SK-N-SH (cell line): Measurements from ENCODE around the gene FYB1. TPM values are rescaled to one million over a fixed set of nuclear protein-coding genes. Genes with fewer than 3 reads are reported as not detected.

Experiments used
- CTCF ChIA-PET: fragments of 300-600, 350-600 bp; formaldehyde crosslinking; extraction: SDS; loops from one replicate; lab custom pipeline; 2021; lab: Yijun Ruan, JAX
- POLR2A ChIA-PET: fragments of 350-600 bp; sonication (Branson Sonifier 250); formaldehyde crosslinking; extraction: SDS; loops from one replicate; lab custom pipeline; 2020; ENCODE audit warnings: antibody characterized with exemption, inconsistent platforms; lab: Yijun Ruan, JAX
- DNase-seq: peaks from one replicate; pipeline ENCODE4 v3.0.0; 2012
- H2AFZ ChIP-seq: fragments of 200-600 bp; sonication (generic); 2 replicates; pipeline ENCODE4 v1.8.1; 2016; ENCODE audit warnings: antibody characterized with exemption, mild to moderate bottlenecking, low read depth
- H3F3A ChIP-seq: fragments of 200-600 bp; sonication (generic); replicated peaks from 2 replicates; pipeline ENCODE3; 2016; ENCODE audit warnings: antibody characterized with exemption, mild to moderate bottlenecking; ENCODE audit not compliant: insufficient read depth
- H3K27ac ChIP-seq, 2 experiments: fragments of 200-500 bp in 1 of 2; fragments of 200-600 bp in 1 of 2; sonication (Bioruptor generic) in 1 of 2; sonication (generic), shearing (Covaris generic) in 1 of 2; 2 replicates each; pipeline versions ENCODE4 v1.5.1 to v1.6.1; 2014 to 2016; ENCODE audit warnings: low read depth in 2 of 2, inconsistent platforms in 1 of 2, low read length in 1 of 2, mild to moderate bottlenecking in 1 of 2, mixed read lengths in 1 of 2
- H3K27me3 ChIP-seq: fragments of 200-600 bp; sonication (generic), shearing (Covaris generic); 2 replicates; pipeline ENCODE4 v1.6.1; 2016; ENCODE audit warnings: mixed run types; ENCODE audit not compliant: insufficient read depth
- H3K36me3 ChIP-seq, 2 experiments: fragments of 200-500 bp in 1 of 2; fragments of 200-600 bp in 1 of 2; sonication (Bioruptor generic) in 1 of 2; sonication (generic) in 1 of 2; replicated peaks in 1 of 2; 2 replicates each; pipeline versions ENCODE3 to v1.5.1; 2014 to 2016; ENCODE audit warnings: low read length in 1 of 2, mild to moderate bottlenecking in 1 of 2; ENCODE audit not compliant: insufficient read depth in 2 of 2, control insufficient read depth in 1 of 2
- H3K4me1 ChIP-seq, 2 experiments: fragments of 200-500 bp in 1 of 2; fragments of 200-600 bp in 1 of 2; sonication (Bioruptor generic) in 1 of 2; sonication (generic), shearing (Covaris generic) in 1 of 2; 2 replicates each; pipeline versions ENCODE4 v1.5.1 to v1.6.1; 2014 to 2016; ENCODE audit warnings: low read depth in 1 of 2, low read length in 1 of 2, mixed run types in 1 of 2; ENCODE audit not compliant: insufficient read depth in 2 of 2, control insufficient read depth in 1 of 2
- H3K4me2 ChIP-seq: fragments of 200-600 bp; sonication (generic), shearing (Covaris generic); 2 replicates; pipeline ENCODE4 v1.6.1; 2017; ENCODE audit warnings: mixed run types
- H3K4me3 ChIP-seq, 2 experiments: fragments of 200-500 bp in 1 of 2; fragments of 200-600 bp in 1 of 2; sonication (Bioruptor generic) in 1 of 2; sonication (generic), shearing (Covaris generic) in 1 of 2; 2 replicates each; pipeline versions ENCODE4 v1.5.1 to v1.8.1; 2014 to 2016; ENCODE audit warnings: low read depth in 2 of 2, inconsistent platforms in 1 of 2, low read length in 1 of 2, mild to moderate bottlenecking in 1 of 2, mixed read lengths in 1 of 2, moderate library complexity in 1 of 2
- H3K79me2 ChIP-seq: fragments of 200-600 bp; sonication (generic); 2 replicates; pipeline ENCODE4 v1.8.1; 2017; ENCODE audit warnings: mild to moderate bottlenecking; ENCODE audit not compliant: insufficient read depth
- H3K9ac ChIP-seq: fragments of 200-600 bp; sonication (generic); 2 replicates; pipeline ENCODE4 v1.6.1; 2017; ENCODE audit warnings: mixed run types
- H3K9me2 ChIP-seq: fragments of 200-600 bp; sonication (generic); 2 replicates; pipeline ENCODE4 v1.6.1; 2017; ENCODE audit warnings: mixed run types
- H3K9me3 ChIP-seq: fragments of 200-600 bp; sonication (generic); 2 replicates; pipeline ENCODE4 v1.6.1; 2017; ENCODE audit warnings: mixed run types, mild to moderate bottlenecking, moderate library complexity
- H4K20me1 ChIP-seq: fragments of 200-600 bp; sonication (generic); 2 replicates; pipeline ENCODE4 v1.6.1; 2017; ENCODE audit warnings: mild to moderate bottlenecking, mixed run types; ENCODE audit not compliant: insufficient read depth
- CTCF ChIP-seq: fragments of 200-600 bp; sonication (generic); IDR thresholded peaks from 2 replicates; pipeline ENCODE4 v1.6.1; 2017; ENCODE audit warnings: antibody characterized with exemption, mild to moderate bottlenecking, moderate library complexity
- ELF1 ChIP-seq: IDR thresholded peaks from 2 replicates; pipeline ENCODE4 v1.4.0; 2012
- EZH2phosphoT487 ChIP-seq: fragments of 200-600 bp; sonication (generic); IDR thresholded peaks from 2 replicates; pipeline ENCODE4 v1.6.1; 2017; ENCODE audit warnings: low read depth, mixed run types, mild to moderate bottlenecking, antibody characterized with exemption, moderate library complexity, borderline replicate concordance
- FOSL2 ChIP-seq: IDR thresholded peaks from 2 replicates; pipeline ENCODE4 v1.4.0; 2012; ENCODE audit warnings: low read depth, mild to moderate bottlenecking, moderate library complexity, borderline replicate concordance
- FOXM1 ChIP-seq: IDR thresholded peaks from 2 replicates; pipeline ENCODE4 v1.4.0; 2012; ENCODE audit warnings: low read depth, mild to moderate bottlenecking
- GATA2 ChIP-seq: sonication (generic); formaldehyde crosslinking; IDR thresholded peaks from 2 replicates; pipeline ENCODE4 v1.5.0; 2020; ENCODE audit warnings: mild to moderate bottlenecking, missing genetic modification reagents
- IRF3 ChIP-seq: fragments of 150-350 bp; IDR thresholded peaks from 2 replicates; pipeline ENCODE4 v1.6.1; 2016; ENCODE audit warnings: mild to moderate bottlenecking, low read depth, low read length
- JUND ChIP-seq: IDR thresholded peaks from 2 replicates; pipeline ENCODE4 v1.4.0; 2012
- NFIC ChIP-seq: IDR thresholded peaks from 2 replicates; pipeline ENCODE4 v1.4.0; 2012; ENCODE audit warnings: borderline replicate concordance
- REST ChIP-seq: IDR thresholded peaks from 2 replicates; pipeline ENCODE4 v1.6.1; 2012; ENCODE audit warnings: mild to moderate bottlenecking, low read depth, low read length, moderate library complexity
- TAF1 ChIP-seq: IDR thresholded peaks from 2 replicates; pipeline ENCODE4 v1.6.1; 2012; ENCODE audit warnings: low read depth, mild to moderate bottlenecking, low read length, moderate library complexity, borderline replicate concordance
- TCF12 ChIP-seq: IDR thresholded peaks from 2 replicates; pipeline ENCODE4 v1.4.0; 2012
- USF1 ChIP-seq: IDR thresholded peaks from 2 replicates; pipeline ENCODE4 v1.4.0; 2012; ENCODE audit warnings: low read depth, borderline replicate concordance
- USF2 ChIP-seq: fragments of 150-350 bp; IDR thresholded peaks from 2 replicates; pipeline ENCODE4 v1.6.1; 2017; ENCODE audit warnings: antibody characterized with exemption, low read length, low read depth, borderline replicate concordance
- WGBS: methylation state at CpG from one replicate; pipeline ENCODE4 v1.1.6; 2017; ENCODE audit warnings: low lambda C conversion rate; 5-methylcytosine and 5-hydroxymethylcytosine counted together
- polyA plus RNA-seq, 3 experiments: library from polyadenylated mRNA; depleted of rRNA; stranded (reverse); fragments of >200 nt; gene quantifications; 2 replicates each; pipeline ENCODE4 v1.2.3, GENCODE V29; 2012

FYB1 gene
- polyA plus RNA-seq, 1 of the 3 experiments (the other 2 are of a cell fraction) = not detected

- TF ChIP-seq USF1 = no peak
- no peak for TF ChIP-seq GATA2 (CRISPR knock-in tag)
- no peak for TF ChIP-seq EZH2phosphoT487
- TF ChIP-seq REST = no peak
- TF ChIP-seq TCF12 = no peak
- no peak for TF ChIP-seq TAF1
- TF ChIP-seq FOSL2 = no peak
- no peak for TF ChIP-seq CTCF
- TF ChIP-seq ELF1 = no peak
- no peak for TF ChIP-seq NFIC
- no peak for TF ChIP-seq JUND
- TF ChIP-seq FOXM1 = no peak
- TF ChIP-seq USF2 = no peak
- TF ChIP-seq IRF3 = no peak
- no peaks in the 10 kb centered on the region for H3K36me3 ChIP-seq
- H3K9ac ChIP-seq = no peak overlapping the region
- CTCF ChIA-PET = interaction anchor here (2.1 kb wide), 1 partner anchor 8 kb away, joined by 15 read pairs; no protein-coding TSS in a partner anchor
- no peaks in the 10 kb centered on the region for H3K79me2 ChIP-seq
- H4K20me1 ChIP-seq = no peaks in the 10 kb centered on the region
- POLR2A ChIA-PET = no interaction called here
- no peak overlapping the region for H3K27ac ChIP-seq
- WGBS = 15% methylated on average over 5 of the region's 10 CpGs
- H3K9me2 ChIP-seq = no peaks in the 10 kb centered on the region
- no peak for DNase-seq
- no peaks in the 10 kb centered on the region for H3K9me3 ChIP-seq
- H3K4me1 ChIP-seq = no peaks in the 10 kb centered on the region
- H3K27me3 ChIP-seq = peaks cover 70% of the 10 kb centered on the region
- H3K4me2 ChIP-seq = no peak overlapping the region
- no peak overlapping the region for H3K4me3 ChIP-seq
- H2AFZ ChIP-seq = no peak overlapping the region
- no peaks in the 10 kb centered on the region for H3F3A ChIP-seq
Measured at GRCh38 chr5:39209924-39210323, 9.4 kb downstream of the FYB1 start.
